HG03442 (cell line): ENCODE results near the gene CRYGB.
"Not testable (repeated sequence)": the region's sequence is repeated elsewhere in the genome, so short reads cannot be mapped to it uniquely, and the experiment has no call there.

Experiments
- ATAC-seq: cut with Tn5 transposase; IDR thresholded peaks from one replicate; pipeline ENCODE4 v1.9.1; 2021; ENCODE audit warnings: mild to moderate bottlenecking, moderate library complexity; ENCODE audit not compliant: unreplicated experiment

CRYGB gene

GRCh38 chr2:208150956-208151355 is 5.0 kb upstream of the CRYGB start:
- ATAC-seq: no peak

GRCh38 chr2:208150094-208150493 is 4.1 kb upstream of the CRYGB start:
- no peak for ATAC-seq

DNA sequence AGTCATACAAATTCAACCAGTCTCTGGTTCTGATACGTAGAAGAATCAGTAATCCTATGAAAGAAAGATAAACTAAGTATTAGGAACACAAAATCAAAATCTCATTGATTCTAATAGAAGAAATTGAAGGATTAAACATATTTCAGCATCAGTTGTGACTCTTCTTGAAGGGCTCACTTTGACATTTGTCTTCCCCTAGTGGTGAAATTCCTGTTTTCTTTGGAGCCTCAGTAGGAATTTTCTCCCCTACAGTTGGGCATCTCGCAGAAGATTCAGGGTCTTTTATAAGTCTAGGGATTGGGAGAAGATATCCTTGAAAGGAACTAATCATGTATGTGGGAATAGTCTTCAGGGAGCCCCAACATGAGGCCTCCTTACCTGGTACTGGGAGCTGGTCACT is 2.8 kb upstream of the CRYGB start:
- ATAC-seq: no peak

DNA sequence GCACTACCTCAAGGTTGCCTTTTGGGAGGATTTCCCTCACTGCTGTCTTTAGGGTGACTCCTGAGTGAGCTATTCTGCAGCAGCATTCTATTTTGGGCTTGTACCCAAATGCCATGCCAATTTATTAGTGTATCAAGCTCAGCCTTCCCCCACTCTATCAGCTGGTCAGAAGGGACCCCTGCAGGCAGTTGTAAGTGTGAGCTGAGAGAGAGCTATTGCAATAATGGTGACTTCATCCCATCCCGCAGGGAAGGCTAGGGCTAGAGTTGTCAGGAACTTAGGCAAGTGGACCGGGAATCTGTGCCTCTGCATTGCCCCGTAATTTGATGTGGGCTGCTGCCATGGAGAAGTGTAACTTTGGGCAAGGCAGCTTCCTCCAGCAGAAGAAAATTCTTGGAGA is 1.8 kb upstream of the CRYGB start:
- no peak for ATAC-seq

- ATAC-seq: no peak
Observed at GRCh38 chr2:208147008-208147407, 1.1 kb upstream of the CRYGB start.

DNA sequence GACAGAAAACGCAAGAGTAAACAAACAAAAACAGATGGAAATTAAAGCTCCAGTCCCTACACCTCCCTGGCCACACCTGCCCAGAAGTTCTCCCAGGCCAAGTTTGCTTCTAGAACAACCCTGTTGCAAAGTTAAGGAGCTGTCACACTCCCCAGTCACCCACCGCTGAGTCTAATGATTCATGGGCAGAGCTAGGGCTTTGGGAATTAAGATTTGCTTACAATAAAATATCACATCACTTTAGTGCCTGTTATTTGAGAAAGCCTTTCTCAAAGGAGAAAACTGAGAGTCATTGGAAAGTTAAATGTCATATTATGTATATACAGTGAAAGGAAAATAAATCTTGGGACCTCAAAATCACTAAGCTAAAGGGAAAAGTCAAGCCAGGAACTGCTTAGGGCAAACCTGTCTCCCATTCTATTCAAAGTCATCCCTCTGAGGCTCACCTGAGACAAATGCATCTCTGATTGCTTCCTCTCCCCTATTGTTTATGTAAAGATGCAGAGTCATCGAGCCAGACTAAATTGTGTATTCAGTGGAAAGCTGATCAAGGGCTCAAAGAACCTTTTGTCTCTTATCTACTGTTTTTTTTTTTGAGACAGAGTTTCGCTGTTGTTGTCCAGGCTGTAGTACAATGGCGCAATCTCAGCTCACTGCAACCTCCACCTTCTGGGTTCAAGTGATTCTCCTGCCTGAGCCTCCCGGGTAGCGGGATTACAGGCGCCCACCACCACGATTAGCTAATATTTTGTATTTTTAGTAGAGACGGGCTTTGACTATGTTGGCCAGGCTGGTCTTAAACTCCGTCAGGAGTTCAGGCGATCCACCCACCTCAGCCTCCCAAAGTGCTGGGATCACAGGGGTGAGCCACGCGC is 2.8 kb downstream of the CRYGB start:
- ATAC-seq: no peak

- ATAC-seq: no peak
Observed at GRCh38 chr2:208142240-208142924, 3.6 kb downstream of the CRYGB start.

DNA sequence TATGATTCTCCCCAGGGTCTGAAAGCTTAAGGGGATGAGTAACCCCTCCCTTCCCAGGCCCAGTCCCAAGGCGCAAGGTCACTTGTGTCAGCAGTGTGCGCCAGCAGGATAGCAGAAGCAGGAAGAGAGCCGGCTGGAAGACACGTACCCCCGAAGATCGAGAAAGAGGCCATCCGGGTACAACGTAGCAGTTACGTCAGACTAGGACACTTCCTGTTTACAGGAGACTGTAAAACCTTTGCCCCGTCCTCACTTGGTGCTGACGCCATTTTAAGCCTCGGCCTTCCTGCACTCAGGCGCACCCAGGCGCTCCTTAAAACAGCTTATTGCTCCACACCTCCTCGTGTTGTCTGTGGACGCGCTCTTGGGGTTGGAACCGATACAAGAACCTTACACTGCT is 6.5 kb downstream of the CRYGB start:
- ATAC-seq: no peak

GRCh38 chr2:208138334-208138733 is 7.6 kb downstream of the CRYGB start:
- not testable (repeated sequence) for ATAC-seq

DNA sequence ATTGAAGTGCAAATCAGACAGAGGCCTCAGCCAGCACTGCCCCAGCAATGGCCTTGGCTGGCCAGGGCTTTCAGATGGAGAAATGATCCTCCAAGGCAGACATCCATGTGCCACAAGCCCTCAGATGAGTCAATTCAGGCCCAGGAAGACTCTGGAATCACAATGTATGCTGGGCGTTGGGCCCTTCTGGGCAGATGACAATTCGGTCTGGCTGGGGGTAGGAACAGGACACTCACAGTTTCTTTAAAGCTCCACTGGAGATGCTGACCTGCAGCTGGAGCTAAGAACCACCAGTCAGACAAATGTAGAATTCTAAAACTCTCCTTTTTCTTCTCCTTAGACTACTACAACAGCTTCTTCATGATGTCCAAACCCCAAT is 9.3 kb downstream of the CRYGB start:
- ATAC-seq: no peak

DNA sequence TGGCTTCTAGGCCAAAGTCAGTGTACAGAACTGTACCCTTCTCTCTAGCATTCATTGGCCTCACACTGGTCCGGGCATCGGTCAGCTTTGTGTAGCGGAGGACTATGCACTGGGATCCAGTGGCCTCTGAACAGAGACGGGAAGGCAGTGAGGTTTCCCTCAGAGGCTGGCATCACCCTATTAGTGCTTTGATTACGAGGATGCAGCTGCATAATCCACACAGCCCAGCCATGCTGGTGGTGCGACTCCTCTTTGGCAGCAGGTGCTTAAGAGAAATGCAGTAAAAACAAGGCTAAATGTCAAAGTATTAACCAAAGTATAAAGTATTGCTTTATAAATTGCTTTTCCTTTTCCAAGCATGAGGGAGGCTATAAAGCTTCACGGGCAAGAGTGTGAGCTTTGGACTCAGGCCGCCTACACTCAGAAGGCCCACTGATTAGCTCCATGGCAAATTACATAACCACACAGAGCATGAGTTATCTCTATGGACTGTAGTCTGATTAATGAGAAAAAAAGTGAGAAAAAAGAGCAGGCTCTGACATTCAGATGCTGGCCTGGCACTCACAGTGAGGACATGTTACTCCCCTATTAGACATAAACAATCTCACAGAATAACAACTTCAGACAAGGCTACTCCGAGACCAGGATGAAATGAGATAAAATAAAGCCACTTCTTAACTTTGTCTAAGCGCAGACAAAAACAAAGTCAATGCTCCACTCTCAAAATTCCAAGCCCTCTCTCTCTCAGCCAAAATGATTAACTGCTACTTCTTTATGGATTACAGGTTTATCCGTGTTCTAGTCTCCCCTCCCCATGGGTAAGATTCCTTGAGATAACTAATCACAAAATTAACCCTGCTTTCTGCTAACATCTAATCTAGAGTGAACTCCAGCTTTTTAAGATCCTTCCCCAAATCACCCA is 9.9 kb downstream of the CRYGB start:
- no peak for ATAC-seq

- peak; percentile 82 for ATAC-seq
Observed at GRCh38 chr2:208134928-208135586, 10.9 kb downstream of the CRYGB start.

- ATAC-seq: no peak
Observed at GRCh38 chr2:208130712-208131110, 15.2 kb downstream of the CRYGB start.

GRCh38 chr2:208129744-208130711 is 15.9 kb downstream of the CRYGB start, which contains the start of gene CRYGC:
TSS of gene CRYGC (minus strand) at chr2:208129828. CDS start at chr2:208129792, 36 bp downstream.
- ATAC-seq: no peak

DNA sequence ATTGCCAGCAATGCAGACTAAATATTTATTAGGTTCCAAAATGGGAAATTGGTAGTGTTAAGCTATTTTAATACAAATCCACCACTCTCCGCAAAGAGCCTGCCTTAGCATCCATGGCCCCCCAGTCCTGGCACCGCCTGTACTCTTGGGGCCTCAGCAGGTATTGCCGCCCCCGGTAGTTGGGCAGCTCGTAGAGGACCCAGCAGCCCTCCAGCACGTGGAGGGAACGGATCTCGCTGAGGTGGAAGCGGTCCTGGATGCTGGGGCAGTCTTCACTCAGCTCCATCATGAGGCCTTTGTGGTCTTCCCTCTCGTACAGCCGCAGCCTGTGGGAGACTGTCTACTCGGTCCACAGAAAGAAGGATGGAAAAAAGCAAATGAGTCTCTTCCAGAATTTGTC is 17.8 kb downstream of the CRYGB start:
- no peak for ATAC-seq

DNA sequence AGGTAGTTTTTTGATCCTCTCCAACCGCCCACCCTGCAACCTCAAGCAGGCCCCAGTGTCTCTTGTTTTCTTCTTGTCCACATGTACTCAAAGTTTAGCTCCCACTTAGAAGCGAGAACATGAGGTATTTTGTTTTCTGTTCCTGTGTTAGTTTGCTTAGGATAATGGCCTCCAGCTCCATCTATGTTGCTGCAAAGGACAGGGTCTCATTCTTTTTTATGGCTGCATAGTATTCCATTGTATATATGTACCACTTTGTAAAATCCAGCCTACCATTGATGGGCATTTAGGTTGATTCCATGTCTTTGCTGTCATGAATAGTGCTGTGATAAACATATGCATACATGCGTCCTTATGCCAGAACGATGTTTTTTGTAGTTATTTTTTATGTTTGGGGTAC is 18.9 kb downstream of the CRYGB start:
- ATAC-seq: no peak

DNA sequence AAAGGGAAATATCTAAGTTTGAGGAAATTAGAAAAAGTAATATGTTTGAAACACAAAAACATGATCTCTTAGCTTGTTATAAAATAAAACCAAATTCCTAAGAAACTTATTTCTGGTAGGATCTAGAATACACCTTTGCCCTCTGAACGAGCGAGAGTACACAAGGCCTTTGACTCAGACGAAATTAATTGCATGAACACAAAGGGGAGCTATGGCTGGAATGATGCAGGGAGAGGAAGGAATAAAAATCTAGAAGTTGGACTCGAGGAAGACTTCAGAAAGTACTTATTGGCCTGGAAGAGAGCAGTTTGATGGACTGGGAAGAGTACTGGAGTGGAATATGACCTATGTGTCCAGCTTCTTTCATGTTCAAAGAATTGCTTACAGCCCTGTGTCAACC is 20.7 kb downstream of the CRYGB start:
- ATAC-seq: no peak

- not testable (repeated sequence) for ATAC-seq
Observed at GRCh38 chr2:208124013-208124715, 21.8 kb downstream of the CRYGB start, which contains the start of gene CRYGD. TSS of gene CRYGD (minus strand) at chr2:208124524. CDS start at chr2:208124473, 51 bp downstream.

DNA sequence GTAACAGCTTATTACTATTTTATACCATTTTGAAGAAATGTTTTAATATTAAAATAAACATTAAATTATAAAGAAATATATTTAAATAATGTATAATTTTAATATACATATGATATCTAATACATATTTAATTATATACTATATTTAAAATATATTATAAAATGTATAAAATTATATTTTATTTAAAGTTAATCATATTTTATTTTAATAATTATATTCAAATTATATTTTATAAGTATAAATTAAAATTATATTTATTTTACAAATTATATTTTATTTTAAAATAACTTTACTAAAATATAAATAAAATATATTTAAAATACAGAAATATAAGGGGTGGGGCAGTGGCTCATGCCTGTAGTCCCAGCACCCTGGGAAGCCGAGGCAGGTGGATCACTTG is 23.7 kb downstream of the CRYGB start:
- ATAC-seq: no peak
